Trophoblast cell (in vitro differentiated cells and primary cell): ENCODE measurements around the gene LMF1.

Source experiments
- DNase-seq, 2 donors: peaks; one replicate each; pipeline ENCODE4 v3.0.0-alpha.2; 2016
- H2AFZ ChIP-seq: 2 replicates; pipeline ENCODE4 v1.6.1; 2013; ENCODE audit warnings: low read length, moderate library complexity, mild to moderate bottlenecking; ENCODE audit not compliant: insufficient read depth, poor library complexity
- H2AK5ac ChIP-seq: 2 replicates; pipeline ENCODE4 v1.6.1; 2013; ENCODE audit warnings: mild to moderate bottlenecking, low read length
- H2BK120ac ChIP-seq: 2 replicates; pipeline ENCODE4 v1.6.1; 2013; ENCODE audit warnings: low read length, mild to moderate bottlenecking, moderate library complexity; ENCODE audit not compliant: insufficient read depth, poor library complexity
- H2BK12ac ChIP-seq: 2 replicates; pipeline ENCODE4 v1.6.1; 2013; ENCODE audit warnings: mild to moderate bottlenecking, low read length, moderate library complexity
- H2BK5ac ChIP-seq: 2 replicates; pipeline ENCODE4 v1.6.1; 2013; ENCODE audit warnings: low read length, low read depth, moderate library complexity, mild to moderate bottlenecking; ENCODE audit not compliant: poor library complexity
- H3K14ac ChIP-seq: 2 replicates; pipeline ENCODE4 v1.6.1; 2013; ENCODE audit warnings: mild to moderate bottlenecking, low read length
- H3K18ac ChIP-seq: 2 replicates; pipeline ENCODE4 v1.6.1; 2013; ENCODE audit warnings: mild to moderate bottlenecking, low read length
- H3K23ac ChIP-seq: 2 replicates; pipeline ENCODE4 v1.6.1; 2013; ENCODE audit warnings: low read length
- H3K27ac ChIP-seq: 2 replicates; pipeline ENCODE4 v1.5.1; 2013; ENCODE audit warnings: low read depth, mild to moderate bottlenecking, inconsistent platforms, low read length, moderate library complexity
- H3K27me3 ChIP-seq: 2 replicates; pipeline ENCODE4 v1.6.1; 2013; ENCODE audit warnings: inconsistent platforms, mild to moderate bottlenecking, low read length, moderate library complexity; ENCODE audit not compliant: insufficient read depth
- H3K36me3 ChIP-seq, 2 experiments: 1 replicate in 1 of 2; 2 replicates in 1 of 2; pipeline ENCODE4 v1.6.1; 2013; ENCODE audit warnings: low read length in 2 of 2, mild to moderate bottlenecking in 2 of 2, moderate library complexity in 1 of 2; ENCODE audit not compliant: insufficient read depth in 2 of 2, control insufficient read depth in 1 of 2
- H3K4ac ChIP-seq: 2 replicates; pipeline ENCODE4 v1.6.1; 2013; ENCODE audit warnings: low read depth, mild to moderate bottlenecking, low read length, moderate library complexity
- H3K4me1 ChIP-seq, 2 experiments: 1 replicate in 1 of 2; 2 replicates in 1 of 2; pipeline ENCODE4 v1.6.1; 2013; ENCODE audit warnings: low read length in 2 of 2, mild to moderate bottlenecking in 2 of 2, moderate library complexity in 1 of 2; ENCODE audit not compliant: insufficient read depth in 2 of 2, control insufficient read depth in 1 of 2
- H3K4me2 ChIP-seq: 2 replicates; pipeline ENCODE4 v1.6.1; 2013; ENCODE audit warnings: inconsistent platforms, mild to moderate bottlenecking, low read length, moderate library complexity
- H3K4me3 ChIP-seq: 2 replicates; pipeline ENCODE4 v1.5.1; 2013; ENCODE audit warnings: mild to moderate bottlenecking, low read depth, low read length, inconsistent platforms
- H3K79me1 ChIP-seq: one replicate; pipeline ENCODE4 v1.6.1; 2013; ENCODE audit warnings: low read length
- H3K79me2 ChIP-seq: 2 replicates; pipeline ENCODE4 v1.6.1; 2013; ENCODE audit warnings: low read length, mild to moderate bottlenecking; ENCODE audit not compliant: control insufficient read depth, insufficient read depth, poor library complexity
- H3K9ac ChIP-seq: 2 replicates; pipeline ENCODE4 v1.6.1; 2013; ENCODE audit warnings: mild to moderate bottlenecking, low read length
- H3K9me3 ChIP-seq: 2 replicates; pipeline ENCODE4 v1.6.1; 2013; ENCODE audit warnings: low read depth, mild to moderate bottlenecking, control low read depth, inconsistent platforms, low read length; ENCODE audit not compliant: insufficient read depth
- H4K12ac ChIP-seq: 2 replicates; pipeline ENCODE4 v1.6.1; 2013; ENCODE audit warnings: low read depth, mild to moderate bottlenecking, low read length, moderate library complexity
- H4K8ac ChIP-seq: 2 replicates; pipeline ENCODE4 v1.6.1; 2013; ENCODE audit warnings: low read depth, mild to moderate bottlenecking, low read length, moderate library complexity
- H4K91ac ChIP-seq: one replicate; pipeline ENCODE4 v1.6.1; 2013; ENCODE audit warnings: low read depth, mild to moderate bottlenecking, low read length, moderate library complexity
- WGBS: extraction: QIAGEN DNeasy Blood & Tissue Kit; methylation state at CpG from one replicate; pipeline ENCODE4 v1.1.7; 2013; ENCODE audit warnings: missing lambda C conversion rate; ENCODE audit not compliant: insufficient read length, insufficient coverage; ENCODE audit errors: extremely low coverage; 5-methylcytosine and 5-hydroxymethylcytosine counted together

The LMF1 gene

DNA sequence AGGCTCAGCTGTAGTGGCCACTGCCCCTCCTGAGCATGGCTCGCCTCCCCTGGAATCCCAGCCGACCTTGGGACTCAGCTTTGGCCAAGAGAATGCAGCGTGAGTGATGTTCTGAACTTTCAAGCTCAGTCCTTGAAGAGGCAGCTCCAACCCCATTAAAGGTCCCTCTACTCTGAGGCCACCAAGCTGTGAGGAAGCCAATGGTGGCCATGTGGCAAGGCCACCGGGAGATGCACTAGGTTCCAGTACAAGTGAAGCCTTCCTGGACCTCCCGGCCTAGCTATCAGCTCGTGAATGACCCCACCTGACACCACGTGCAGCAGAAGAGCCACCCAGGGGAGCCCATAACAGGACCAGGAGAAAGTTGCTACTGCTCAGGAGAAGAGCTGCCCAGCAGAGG lies 88.5 kb downstream of the LMF1 start:
- peaks cover 20% of the 10 kb centered on the region for H3K9me3 ChIP-seq
- H3K9ac ChIP-seq: no peak overlapping the region
- H4K12ac ChIP-seq: no peak overlapping the region
- H3K36me3 ChIP-seq: no peaks in the 10 kb centered on the region
- no peak overlapping the region for H3K14ac ChIP-seq
- no peak overlapping the region for H4K8ac ChIP-seq
- DNase-seq: no peak
- H2BK5ac ChIP-seq: no peak overlapping the region
- no peaks in the 10 kb centered on the region for H3K79me2 ChIP-seq
- H3K79me1 ChIP-seq: no peaks in the 10 kb centered on the region
- no peak overlapping the region for H3K4ac ChIP-seq
- H3K18ac ChIP-seq: no peak overlapping the region
- H3K4me1 ChIP-seq: peaks cover 2 to 5% of the 10 kb centered on the region in 2 experiments
- H2AFZ ChIP-seq: no peak overlapping the region
- no peak overlapping the region for H2BK120ac ChIP-seq
- WGBS: no CpG with 5 or more reads among the region's 7 CpGs
- no peak overlapping the region for H3K23ac ChIP-seq
- H3K27me3 ChIP-seq: no peaks in the 10 kb centered on the region
- H2BK12ac ChIP-seq: no peak overlapping the region
- H3K27ac ChIP-seq: no peak overlapping the region
- no peak overlapping the region for H3K4me3 ChIP-seq
- H3K4me2 ChIP-seq: no peak overlapping the region
- no peak overlapping the region for H2AK5ac ChIP-seq
- H4K91ac ChIP-seq: no peak overlapping the region

DNA sequence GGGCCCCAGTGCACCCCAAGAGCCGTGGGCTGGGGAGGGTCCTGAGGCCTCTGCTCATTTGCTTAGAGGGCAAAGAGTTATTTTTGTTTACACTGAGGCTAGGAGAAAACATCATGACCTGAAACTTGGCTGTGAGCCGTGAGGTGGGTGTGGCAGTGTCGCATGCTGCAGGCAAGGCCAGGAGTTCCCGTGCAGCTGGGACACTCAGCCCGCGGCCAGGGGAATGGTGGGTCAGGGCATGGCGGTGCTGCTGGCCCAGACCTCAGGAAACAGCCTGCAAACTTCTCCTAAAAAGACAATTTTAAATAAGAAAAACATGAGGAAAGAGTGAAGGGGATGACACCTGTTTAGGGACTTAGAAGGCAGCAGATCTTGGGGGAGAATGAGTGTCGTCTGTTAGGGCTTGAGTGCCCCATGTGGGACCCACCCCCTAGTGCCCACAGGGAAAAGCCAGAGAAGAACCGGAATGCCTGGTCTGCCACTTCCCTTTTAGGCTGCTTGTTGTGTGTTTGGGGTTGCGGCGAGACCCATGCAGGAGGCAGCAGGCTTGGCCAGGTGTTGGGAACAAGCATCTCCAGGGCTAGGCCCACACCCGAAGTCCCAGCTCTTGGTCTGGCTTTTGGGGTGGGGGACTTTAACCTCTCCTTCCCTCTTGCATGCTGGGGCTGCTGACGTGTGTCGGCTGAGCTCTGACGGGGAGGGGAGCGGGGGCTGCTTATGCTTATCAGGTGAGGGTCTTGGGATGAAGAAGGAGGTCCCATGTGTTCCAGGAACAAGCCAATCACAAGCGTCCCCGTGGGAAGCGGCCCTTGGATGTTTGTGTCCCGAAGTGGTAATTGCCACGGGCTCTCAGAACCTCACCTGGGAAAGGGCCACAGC lies 89.3 kb downstream of the LMF1 start:
- no peak for DNase-seq

DNA sequence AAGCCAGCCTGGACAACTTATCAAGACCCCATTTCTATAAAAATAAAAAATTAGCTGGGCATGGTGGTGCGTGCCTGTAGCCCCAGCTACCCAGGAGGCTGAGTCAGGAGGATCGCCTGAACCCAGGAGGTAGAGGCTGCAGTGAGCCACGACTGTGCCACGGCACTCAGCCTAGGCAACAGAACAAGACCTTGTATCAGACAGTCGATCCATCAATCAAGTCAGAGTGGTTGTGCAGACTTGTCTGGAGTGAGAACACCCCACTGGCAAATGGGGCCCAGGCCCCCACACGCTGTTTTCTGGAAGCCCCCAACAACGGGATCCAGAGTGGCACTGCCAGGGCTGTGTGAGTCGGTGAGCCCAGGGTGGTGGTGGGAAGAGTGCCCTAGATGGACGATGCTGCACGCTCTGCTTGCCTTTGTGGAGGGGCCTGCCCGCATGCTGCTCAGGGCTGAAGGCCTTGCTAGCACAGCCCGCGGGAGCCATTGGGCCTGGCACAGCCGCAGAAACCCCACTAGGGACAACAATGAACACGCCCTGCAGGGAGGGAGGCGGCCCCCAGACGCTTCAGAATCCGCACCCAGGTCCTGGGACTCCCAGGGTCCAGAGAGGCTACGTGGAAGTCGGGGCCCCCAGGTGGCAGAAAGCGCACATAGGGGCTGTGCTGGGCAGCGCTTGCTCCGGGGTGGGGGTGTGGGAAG lies 90.2 kb downstream of the LMF1 start:
- no peak overlapping the region for H3K4me3 ChIP-seq
- H3K27me3 ChIP-seq: no peaks in the 10 kb centered on the region
- no peak overlapping the region for H3K9ac ChIP-seq
- no peak overlapping the region for H2AFZ ChIP-seq
- no peak overlapping the region for H3K23ac ChIP-seq
- H3K4me2 ChIP-seq: no peak overlapping the region
- no peak overlapping the region for H3K4ac ChIP-seq
- no peaks in the 10 kb centered on the region for H3K4me1 ChIP-seq
- H3K18ac ChIP-seq: no peak overlapping the region
- no CpG with 5 or more reads among the region's 23 CpGs for WGBS
- H3K79me2 ChIP-seq: no peaks in the 10 kb centered on the region
- H3K36me3 ChIP-seq: no peaks in the 10 kb centered on the region
- no peak overlapping the region for H4K8ac ChIP-seq
- H3K14ac ChIP-seq: no peak overlapping the region
- H2AK5ac ChIP-seq: no peak overlapping the region
- H2BK5ac ChIP-seq: no peak overlapping the region
- H3K79me1 ChIP-seq: no peaks in the 10 kb centered on the region
- no peak overlapping the region for H3K27ac ChIP-seq
- no peak overlapping the region for H4K91ac ChIP-seq
- no peak overlapping the region for H4K12ac ChIP-seq
- peaks cover 18% of the 10 kb centered on the region for H3K9me3 ChIP-seq
- no peak overlapping the region for H2BK12ac ChIP-seq
- no peak overlapping the region for H2BK120ac ChIP-seq
- no peak for DNase-seq

More for the DNA sequence above, 89.3 kb downstream of the LMF1 start:
- no peaks in the 10 kb centered on the region for H3K79me2 ChIP-seq
- no peak overlapping the region for H3K4me3 ChIP-seq
- H3K79me1 ChIP-seq: no peaks in the 10 kb centered on the region
- H3K36me3 ChIP-seq: no peaks in the 10 kb centered on the region
- H3K23ac ChIP-seq: no peak overlapping the region
- no peak overlapping the region for H2BK5ac ChIP-seq
- no peak overlapping the region for H4K91ac ChIP-seq
- no peak overlapping the region for H3K4me2 ChIP-seq
- H2BK12ac ChIP-seq: no peak overlapping the region
- H2AFZ ChIP-seq: no peak overlapping the region
- no peak overlapping the region for H3K27ac ChIP-seq
- H2BK120ac ChIP-seq: no peak overlapping the region
- WGBS: no CpG with 5 or more reads among the region's 21 CpGs
- H3K14ac ChIP-seq: no peak overlapping the region
- H3K27me3 ChIP-seq: no peaks in the 10 kb centered on the region
- H3K4ac ChIP-seq: no peak overlapping the region
- H2AK5ac ChIP-seq: no peak overlapping the region
- peaks cover 2 to 3% of the 10 kb centered on the region in 2 experiments for H3K4me1 ChIP-seq
- H4K8ac ChIP-seq: no peak overlapping the region
- H3K9me3 ChIP-seq: peaks cover 20% of the 10 kb centered on the region
- no peak overlapping the region for H3K9ac ChIP-seq
- no peak overlapping the region for H4K12ac ChIP-seq
- H3K18ac ChIP-seq: no peak overlapping the region

DNA sequence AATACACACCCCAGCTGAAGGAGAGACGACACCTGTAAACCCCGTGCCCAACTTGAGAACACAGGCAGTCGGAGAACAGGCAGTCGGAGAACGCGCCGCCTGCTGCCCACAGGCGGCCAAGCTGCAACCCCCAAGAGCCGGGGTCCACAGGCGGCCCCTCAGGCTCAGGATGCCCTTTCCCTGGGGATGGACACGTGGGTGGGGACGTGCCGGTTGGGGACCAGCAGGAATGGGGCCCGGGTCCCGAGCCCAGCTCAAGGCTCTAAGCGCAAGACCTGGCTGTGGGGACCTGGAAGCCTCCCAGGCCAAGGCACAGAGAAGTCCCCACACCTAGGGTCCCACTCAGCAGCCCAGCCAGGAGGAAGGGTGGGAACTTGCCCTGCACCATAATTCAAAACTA lies 90.8 kb downstream of the LMF1 start:
- no peak overlapping the region for H2AFZ ChIP-seq
- no peak overlapping the region for H3K9ac ChIP-seq
- no peak overlapping the region for H4K8ac ChIP-seq
- H3K79me2 ChIP-seq: no peaks in the 10 kb centered on the region
- H3K27ac ChIP-seq: no peak overlapping the region
- H3K4ac ChIP-seq: no peak overlapping the region
- H2BK5ac ChIP-seq: no peak overlapping the region
- H3K4me2 ChIP-seq: no peak overlapping the region
- no peak overlapping the region for H3K14ac ChIP-seq
- no peak overlapping the region for H4K12ac ChIP-seq
- peaks cover 18% of the 10 kb centered on the region for H3K9me3 ChIP-seq
- no peak overlapping the region for H4K91ac ChIP-seq
- no peak overlapping the region for H2BK120ac ChIP-seq
- no peaks in the 10 kb centered on the region for H3K4me1 ChIP-seq
- no peaks in the 10 kb centered on the region for H3K36me3 ChIP-seq
- no peak overlapping the region for H2AK5ac ChIP-seq
- no peak overlapping the region for H3K18ac ChIP-seq
- no peaks in the 10 kb centered on the region for H3K27me3 ChIP-seq
- H3K23ac ChIP-seq: no peak overlapping the region
- no peak for DNase-seq
- WGBS: no CpG with 5 or more reads among the region's 16 CpGs
- no peaks in the 10 kb centered on the region for H3K79me1 ChIP-seq
- H3K4me3 ChIP-seq: no peak overlapping the region
- H2BK12ac ChIP-seq: no peak overlapping the region
